Measurements from ENCODE around the gene DNAH14. TPM values are rescaled to one million over a fixed set of nuclear protein-coding genes. Genes with fewer than 3 reads are reported as not detected.

DNAH14 gene
- total and polyA plus RNA-seq, 2 of the 13 experiments (the other 11 are each of a cell fraction or from before 2014, with no cell fraction given), result 4.5 to 27.5 TPM

GRCh38 chr1:224929335-224930237 is at the start of gene DNAH14 (continued):
- TF ChIP-seq ZNF704 (CRISPR knock-in tag; IDR thresholded peaks at IDR 0.05; ENCODE audit: borderline replicate concordance) (peak; percentile 64; the same call in 1 of the 2 replicates), FOXP1 (IDR thresholded peaks at IDR 0.05) (no peak), FOXP1 (CRISPR knock-in tag; IDR thresholded peaks at IDR 0.05) (peak; percentile 26; the same call in 1 of the 2 replicates), CAMTA2 (CRISPR knock-in tag; IDR thresholded peaks at IDR 0.05; ENCODE audit: borderline replicate concordance) (0 out of 2 replicates have a peak, but pooled peaks have one; percentile 56), ZNF776 (CRISPR knock-in tag; IDR thresholded peaks at IDR 0.05) (peak; percentile 41; the same call in 1 of the 2 replicates), NR2F2 (IDR thresholded peaks at IDR 0.05; ENCODE audit: borderline replicate concordance, low read depth) (no peak), DR1 (CRISPR knock-in tag; IDR thresholded peaks at IDR 0.05) (peak; percentile 86), TCF7L2 (IDR thresholded peaks at IDR 0.05; ENCODE audit: low read depth, low read length) (no peak), ETV6 (CRISPR knock-in tag; conservative IDR thresholded peaks at IDR 0.05) (no peak; the same call in 1 of the 2 replicates), ZNF766 (CRISPR knock-in tag; IDR thresholded peaks at IDR 0.05; ENCODE audit: borderline replicate concordance) (peak; percentile 91), GATAD2A (CRISPR knock-in tag; IDR thresholded peaks at IDR 0.05) (peak; percentile 76), ZNF83 (CRISPR knock-in tag; IDR thresholded peaks at IDR 0.05; ENCODE audit: borderline replicate concordance) (peak; percentile 62; the same call in 1 of the 2 replicates), CC2D1A (CRISPR knock-in tag; IDR thresholded peaks at IDR 0.05) (no peak), SNAPC2 (CRISPR knock-in tag; IDR thresholded peaks at IDR 0.05) (peak; percentile 73; the same call in 1 of the 2 replicates), ZNF770 (CRISPR knock-in tag; IDR thresholded peaks at IDR 0.05) (peak; percentile 33; the same call in 1 of the 2 replicates), ZNF691 (CRISPR knock-in tag; IDR thresholded peaks at IDR 0.05; ENCODE audit: borderline replicate concordance, low read depth) (peak; percentile 86; the same call in 1 of the 2 replicates), RNF2 (conservative IDR thresholded peaks at IDR 0.05; ENCODE audit: low read depth) (0 out of 2 replicates have a peak, but pooled peaks have one; percentile 72), TMF1 (CRISPR knock-in tag; IDR thresholded peaks at IDR 0.05; ENCODE audit: low read depth) (peak; percentile 94), SALL2 (CRISPR knock-in tag; IDR thresholded peaks at IDR 0.05) (peak; percentile 98), STAG1 (CRISPR knock-in tag; IDR thresholded peaks at IDR 0.05) (peak; percentile 28; the same call in 1 of the 2 replicates), ESRRA (CRISPR knock-in tag; IDR thresholded peaks at IDR 0.05; ENCODE audit: low read depth) (peak; percentile 53; the same call in 1 of the 2 replicates)
- TF ChIP-seq, protein P1, sequence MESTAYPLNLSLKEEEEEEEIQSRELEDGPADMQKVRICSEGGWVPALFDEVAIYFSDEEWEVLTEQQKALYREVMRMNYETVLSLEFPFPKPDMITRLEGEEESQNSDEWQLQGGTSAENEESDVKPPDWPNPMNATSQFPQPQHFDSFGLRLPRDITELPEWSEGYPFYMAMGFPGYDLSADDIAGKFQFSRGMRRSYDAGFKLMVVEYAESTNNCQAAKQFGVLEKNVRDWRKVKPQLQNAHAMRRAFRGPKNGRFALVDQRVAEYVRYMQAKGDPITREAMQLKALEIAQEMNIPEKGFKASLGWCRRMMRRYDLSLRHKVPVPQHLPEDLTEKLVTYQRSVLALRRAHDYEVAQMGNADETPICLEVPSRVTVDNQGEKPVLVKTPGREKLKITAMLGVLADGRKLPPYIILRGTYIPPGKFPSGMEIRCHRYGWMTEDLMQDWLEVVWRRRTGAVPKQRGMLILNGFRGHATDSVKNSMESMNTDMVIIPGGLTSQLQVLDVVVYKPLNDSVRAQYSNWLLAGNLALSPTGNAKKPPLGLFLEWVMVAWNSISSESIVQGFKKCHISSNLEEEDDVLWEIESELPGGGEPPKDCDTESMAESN (CRISPR knock-in tag; conservative IDR thresholded peaks at IDR 0.05), result peak; percentile 95
- TF ChIP-seq, protein P2, sequence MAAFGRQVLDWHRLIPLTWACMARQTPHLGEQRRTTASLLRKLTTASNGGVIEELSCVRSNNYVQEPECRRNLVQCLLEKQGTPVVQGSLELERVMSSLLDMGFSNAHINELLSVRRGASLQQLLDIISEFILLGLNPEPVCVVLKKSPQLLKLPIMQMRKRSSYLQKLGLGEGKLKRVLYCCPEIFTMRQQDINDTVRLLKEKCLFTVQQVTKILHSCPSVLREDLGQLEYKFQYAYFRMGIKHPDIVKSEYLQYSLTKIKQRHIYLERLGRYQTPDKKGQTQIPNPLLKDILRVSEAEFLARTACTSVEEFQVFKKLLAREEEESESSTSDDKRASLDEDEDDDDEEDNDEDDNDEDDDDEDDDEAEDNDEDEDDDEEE (CRISPR knock-in tag; IDR thresholded peaks at IDR 0.05), result 0 out of 2 replicates have a peak, but pooled peaks have one; percentile 73
